ENCODE measurements around the gene TFB2M.

The TFB2M gene

GRCh38 chr1:246550402-246550801 lies 15.7 kb downstream of the TFB2M start:
- DNase-seq: no peak

- no peak for DNase-seq
Observed at GRCh38 chr1:246549665-246550064, 16.4 kb downstream of the TFB2M start.

- no peak for DNase-seq
Observed at GRCh38 chr1:246544001-246544400, 22.1 kb downstream of the TFB2M start.

- DNase-seq: no peak
Observed at GRCh38 chr1:246540738-246541491, 25.1 kb downstream of the TFB2M start.

- no peak for DNase-seq
Observed at GRCh38 chr1:246537887-246538286, 28.2 kb downstream of the TFB2M start.

GRCh38 chr1:246537441-246537840 lies 28.6 kb downstream of the TFB2M start:
- no peak for DNase-seq

GRCh38 chr1:246534114-246534513 lies 31.9 kb downstream of the TFB2M start:
- DNase-seq: no peak

- DNase-seq: no peak
Observed at GRCh38 chr1:246533371-246533905, 32.6 kb downstream of the TFB2M start.

GRCh38 chr1:246532519-246532918 lies 33.5 kb downstream of the TFB2M start:
- no peak for DNase-seq

GRCh38 chr1:246530482-246530881 lies 35.6 kb downstream of the TFB2M start:
- DNase-seq: no peak

- DNase-seq: no peak
Observed at GRCh38 chr1:246528933-246529731, 36.9 kb downstream of the TFB2M start.

GRCh38 chr1:246527402-246528088 lies 38.5 kb downstream of the TFB2M start:
- no peak for DNase-seq

GRCh38 chr1:246526915-246527314 lies 39.1 kb downstream of the TFB2M start:
- DNase-seq: no peak

GRCh38 chr1:246526380-246526779 lies 39.7 kb downstream of the TFB2M start:
- DNase-seq: no peak

GRCh38 chr1:246519514-246519913 lies 46.5 kb downstream of the TFB2M start:
- no peak for DNase-seq

- no peak for DNase-seq
Observed at GRCh38 chr1:246518456-246519205, 47.4 kb downstream of the TFB2M start.

- no peak for DNase-seq
Observed at GRCh38 chr1:246517391-246517790, 48.7 kb downstream of the TFB2M start.

- no peak for DNase-seq
Observed at GRCh38 chr1:246516126-246516525, 49.9 kb downstream of the TFB2M start.

GRCh38 chr1:246515390-246516005 lies 50.6 kb downstream of the TFB2M start:
- DNase-seq: no peak

GRCh38 chr1:246513619-246514343 lies 52.3 kb downstream of the TFB2M start:
- DNase-seq: no peak

- DNase-seq: no peak
Observed at GRCh38 chr1:246513041-246513440, 53.0 kb downstream of the TFB2M start.
